Measurements from ENCODE around the gene ESPNL.

Gene ESPNL

DNA sequence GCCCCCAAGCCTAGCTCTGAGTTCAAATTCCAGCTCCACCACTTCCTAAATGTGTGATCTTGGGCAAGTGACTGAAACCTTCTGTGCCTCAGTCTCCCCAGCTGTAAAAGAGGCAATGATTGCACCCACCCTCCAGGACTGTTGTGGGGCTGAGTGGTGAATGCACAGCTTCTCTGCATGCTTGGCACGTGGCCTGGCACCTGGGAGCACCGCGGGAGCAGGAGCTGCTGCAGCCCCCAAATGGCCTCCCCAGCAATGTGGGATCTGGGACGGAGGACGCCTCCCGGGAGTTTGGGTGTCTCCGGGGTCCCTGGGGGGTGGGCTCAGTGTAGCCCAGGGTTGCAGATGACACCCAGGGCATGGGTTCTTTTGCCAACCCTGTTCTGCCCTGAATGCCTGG is 39.9 kb downstream of the ESPNL start:
- no peak for DNase-seq (ENCODE audit: low spot score)

DNA sequence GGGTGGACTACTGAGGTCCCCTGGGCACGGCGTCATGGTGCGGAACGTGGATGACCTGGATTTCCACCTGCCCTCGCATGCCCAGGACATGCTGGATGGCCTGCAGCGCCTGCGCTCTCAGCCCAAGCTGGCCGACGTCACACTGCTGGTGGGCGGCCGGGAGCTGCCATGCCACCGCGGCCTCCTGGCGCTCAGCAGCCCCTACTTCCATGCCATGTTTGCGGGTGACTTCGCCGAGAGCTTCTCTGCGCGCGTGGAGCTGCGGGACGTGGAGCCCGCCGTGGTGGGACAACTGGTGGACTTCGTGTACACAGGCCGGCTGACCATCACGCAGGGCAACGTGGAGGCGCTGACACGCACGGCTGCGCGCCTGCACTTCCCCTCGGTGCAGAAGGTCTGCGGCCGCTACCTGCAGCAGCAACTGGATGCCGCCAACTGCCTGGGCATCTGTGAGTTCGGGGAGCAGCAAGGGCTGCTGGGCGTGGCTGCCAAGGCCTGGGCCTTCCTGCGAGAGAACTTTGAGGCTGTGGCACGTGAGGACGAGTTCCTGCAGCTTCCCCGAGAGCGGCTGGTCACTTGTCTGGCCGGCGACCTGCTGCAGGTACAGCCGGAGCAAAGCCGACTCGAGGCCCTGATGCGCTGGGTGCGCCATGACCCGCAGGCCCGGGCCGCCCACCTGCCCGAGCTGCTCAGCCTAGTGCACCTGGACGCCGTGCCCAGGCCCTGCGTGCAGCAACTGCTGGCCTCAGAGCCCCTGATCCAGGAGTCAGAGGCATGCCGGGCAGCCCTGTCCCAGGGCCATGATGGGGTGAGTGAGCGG is 40.8 kb downstream of the ESPNL start:
- no peak for DNase-seq (ENCODE audit: low spot score)

DNA sequence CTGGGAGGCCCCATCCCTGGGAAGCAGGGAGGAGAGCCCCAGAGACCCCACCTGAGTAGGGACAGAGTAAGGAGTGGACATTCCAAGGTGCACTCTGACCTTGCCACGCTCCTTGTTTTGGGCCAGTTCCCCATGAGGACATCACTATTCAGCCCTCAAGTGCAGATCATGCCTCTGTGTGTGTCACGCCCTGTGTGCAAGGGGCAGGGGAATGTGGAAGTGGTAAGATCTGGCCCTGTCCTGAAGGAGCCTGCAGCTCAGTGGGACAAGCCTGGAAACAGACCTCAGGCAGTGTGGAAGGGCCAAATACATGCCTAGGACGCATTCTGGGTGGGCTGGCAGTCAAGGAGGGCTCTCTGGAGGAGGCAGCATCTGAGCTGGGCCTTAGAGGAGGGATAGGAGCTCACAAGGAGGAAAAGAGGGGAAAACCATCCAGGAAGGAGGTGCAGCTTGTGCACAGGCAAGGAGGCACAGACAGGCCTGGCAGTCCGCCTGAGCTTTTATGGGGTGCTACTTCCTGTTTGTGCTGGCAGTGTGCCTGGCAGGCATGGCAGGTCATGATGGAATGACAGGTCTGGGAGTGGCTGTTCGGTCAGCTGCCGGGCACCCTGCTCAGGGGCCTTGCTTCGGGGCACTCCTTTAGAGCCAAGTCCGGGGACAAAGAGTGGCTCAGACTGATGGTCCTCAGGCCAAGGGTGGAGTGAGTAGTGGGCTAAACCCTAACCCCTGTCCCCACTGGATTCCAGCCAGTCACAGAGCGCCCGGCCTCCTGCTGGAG is 41.6 kb downstream of the ESPNL start:
- no peak for DNase-seq (ENCODE audit: low spot score)

DNA sequence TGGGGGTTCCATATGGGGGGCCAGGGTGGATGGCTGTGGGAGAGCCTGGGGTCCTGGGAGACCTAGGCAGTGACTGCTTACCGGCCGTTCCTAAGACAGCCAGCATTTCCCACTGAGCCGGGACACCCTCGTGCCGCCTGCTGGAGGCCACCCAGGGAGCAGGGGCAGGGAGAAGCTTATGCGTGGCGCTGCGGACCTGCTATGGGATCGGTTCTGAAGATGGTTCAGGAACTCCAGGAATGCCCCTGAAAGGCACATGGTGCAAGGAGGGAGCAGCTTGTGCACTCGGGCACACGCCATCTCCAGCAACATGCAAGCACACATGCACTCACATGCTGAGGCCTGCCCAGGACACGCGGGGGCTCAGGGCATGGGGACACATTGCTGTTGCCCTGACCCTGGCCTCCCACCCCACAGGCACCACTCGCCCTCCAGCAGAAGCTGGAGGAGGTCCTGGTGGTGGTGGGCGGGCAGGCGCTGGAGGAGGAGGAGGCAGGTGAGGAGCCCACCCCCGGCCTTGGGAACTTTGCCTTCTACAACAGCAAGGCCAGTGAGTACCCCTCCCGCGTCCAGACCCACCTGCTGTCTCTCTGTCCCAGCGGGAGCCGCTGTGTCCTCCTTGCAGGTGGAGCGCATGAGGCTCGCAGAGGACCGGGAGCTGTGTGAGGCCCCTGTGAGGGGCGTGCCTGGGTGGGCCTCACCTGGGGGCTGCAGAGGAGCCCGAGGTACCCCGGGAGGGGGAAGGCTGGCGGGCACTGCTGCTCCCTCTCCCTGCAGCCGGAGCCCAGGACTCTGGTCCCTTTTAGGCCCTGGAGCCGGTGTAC is 42.5 kb downstream of the ESPNL start:
- DNase-seq (ENCODE audit: low spot score) = no peak

DNA sequence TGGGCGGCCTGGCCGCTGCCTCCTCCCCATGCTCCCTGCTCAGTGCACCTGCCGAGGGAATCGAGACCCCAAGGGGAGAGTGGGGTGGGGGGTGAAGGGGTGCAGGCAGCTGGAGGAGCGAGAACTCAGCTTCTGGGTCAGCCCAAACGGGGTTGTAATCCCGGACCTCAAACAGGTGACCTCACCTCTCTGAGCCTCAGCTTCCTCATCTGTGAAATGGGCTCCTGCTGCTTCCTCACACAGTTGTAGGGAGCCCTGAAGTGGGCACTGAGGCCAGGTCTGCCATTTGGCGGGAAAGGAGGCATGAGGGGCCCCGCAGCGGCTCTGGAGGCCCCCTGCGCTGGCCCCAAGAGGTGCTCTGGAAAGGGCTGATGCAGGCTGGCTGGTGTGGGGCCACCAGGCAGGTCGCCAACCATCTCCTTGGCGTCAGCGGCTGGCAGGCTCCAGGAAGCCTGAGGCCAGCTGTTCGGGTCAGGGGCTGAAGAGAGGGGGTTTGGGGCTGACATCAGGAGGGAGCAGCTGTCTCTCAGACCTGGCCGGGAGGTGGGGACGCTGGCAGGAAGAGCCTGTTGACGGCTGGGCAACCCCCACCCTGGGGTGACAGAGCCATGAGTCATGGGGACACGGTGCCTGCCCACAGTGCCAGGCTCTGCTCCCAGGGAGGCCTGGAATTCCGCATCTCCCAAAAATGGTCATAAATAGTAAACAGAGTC is 43.3 kb downstream of the ESPNL start:
- DNase-seq (ENCODE audit: low spot score) = no peak

DNA sequence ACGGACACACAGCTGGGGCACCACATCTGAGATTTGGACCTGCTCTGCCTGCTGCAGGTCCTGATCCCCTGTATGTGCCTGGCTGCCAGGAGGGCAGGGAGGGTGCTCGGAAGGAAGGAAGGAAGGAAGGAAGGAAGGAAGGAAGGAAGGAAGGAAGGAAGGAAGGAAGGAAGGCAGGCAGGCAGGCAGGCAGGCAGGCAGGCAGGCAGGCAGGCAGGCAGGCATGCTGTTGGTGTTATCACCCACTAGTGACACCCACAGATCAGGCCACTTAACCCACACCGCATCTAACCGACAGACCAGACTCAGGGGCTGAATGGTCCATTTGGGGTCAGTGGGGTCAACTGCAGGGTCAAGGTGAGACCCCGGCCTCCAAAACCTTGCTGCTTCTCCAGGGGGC is 44.1 kb downstream of the ESPNL start:
- DNase-seq (ENCODE audit: low spot score) = no peak

DNA sequence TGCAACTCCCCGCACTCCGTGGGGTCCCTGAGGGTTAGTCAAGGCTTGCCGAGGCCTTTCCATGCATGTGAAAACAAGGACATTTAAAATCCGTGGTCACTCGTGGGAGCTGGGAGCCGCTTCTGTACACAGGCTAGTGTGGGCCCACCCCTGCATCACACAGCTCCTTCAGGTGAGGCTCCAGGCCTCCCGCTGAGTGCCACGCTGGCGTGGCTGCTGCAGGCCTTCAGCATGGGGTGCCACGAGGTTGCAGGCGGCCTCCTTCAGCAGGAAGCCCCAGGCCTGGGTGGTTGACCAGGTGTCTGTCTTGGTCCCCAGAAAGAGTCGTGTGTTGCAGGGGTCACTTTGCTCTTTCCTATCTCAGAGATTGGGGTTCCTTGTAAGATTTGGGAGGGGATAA is 44.9 kb downstream of the ESPNL start:
- DNase-seq (ENCODE audit: low spot score) = no peak

DNA sequence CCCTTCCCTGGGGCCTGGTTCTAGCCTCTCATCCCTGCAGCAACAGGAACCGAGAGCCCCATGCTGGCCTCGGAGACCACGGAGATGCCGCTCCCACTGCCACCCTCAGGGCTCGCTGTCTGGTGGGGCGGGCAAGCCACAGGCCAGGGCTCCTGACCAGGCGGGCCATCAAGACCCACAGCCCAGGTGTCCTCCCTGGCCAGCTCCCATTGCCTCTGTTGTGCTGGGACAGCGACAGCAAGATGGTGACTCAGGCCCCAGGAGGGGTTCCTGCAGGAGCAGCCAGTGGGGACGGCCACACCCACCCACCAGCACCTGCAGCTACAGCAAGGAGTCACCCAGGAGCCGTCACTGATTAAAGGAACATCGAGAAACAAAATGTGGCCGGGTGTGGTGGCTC is 45.7 kb downstream of the ESPNL start:
- no peak for DNase-seq (ENCODE audit: low spot score)

DNA sequence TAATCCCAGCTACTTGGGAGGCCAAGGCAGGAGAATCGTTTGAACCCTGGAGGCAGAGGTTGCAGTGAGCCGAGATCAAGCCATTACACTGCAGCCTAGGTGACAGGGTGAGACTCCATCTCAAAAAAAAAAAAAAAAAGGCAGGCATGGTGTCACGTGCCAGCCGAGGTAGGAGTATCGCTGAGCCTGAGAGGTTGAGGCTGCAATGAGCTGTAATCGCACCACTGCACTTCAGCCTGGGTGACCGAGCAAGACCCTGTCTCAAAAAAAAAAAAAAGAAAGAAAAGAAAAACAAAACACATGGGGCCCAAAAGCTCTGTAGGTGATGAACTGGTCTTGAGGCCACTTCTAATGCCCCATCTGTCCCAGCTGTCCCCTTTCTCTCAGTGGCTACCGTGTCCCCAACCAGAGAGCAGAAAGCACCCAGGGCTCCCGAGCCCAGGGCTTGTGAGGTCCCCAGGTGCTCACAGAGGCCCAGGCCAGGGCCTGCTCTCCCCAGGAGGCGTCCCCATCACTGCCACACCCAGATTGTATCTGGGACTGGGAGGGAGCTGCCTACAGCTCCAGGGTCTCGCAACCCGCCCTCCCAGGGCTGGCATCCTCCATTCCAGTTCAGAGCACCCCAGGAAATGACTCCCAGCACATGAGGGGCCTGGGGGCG is 46.9 kb downstream of the ESPNL start:
- no peak for DNase-seq (ENCODE audit: low spot score)

DNA sequence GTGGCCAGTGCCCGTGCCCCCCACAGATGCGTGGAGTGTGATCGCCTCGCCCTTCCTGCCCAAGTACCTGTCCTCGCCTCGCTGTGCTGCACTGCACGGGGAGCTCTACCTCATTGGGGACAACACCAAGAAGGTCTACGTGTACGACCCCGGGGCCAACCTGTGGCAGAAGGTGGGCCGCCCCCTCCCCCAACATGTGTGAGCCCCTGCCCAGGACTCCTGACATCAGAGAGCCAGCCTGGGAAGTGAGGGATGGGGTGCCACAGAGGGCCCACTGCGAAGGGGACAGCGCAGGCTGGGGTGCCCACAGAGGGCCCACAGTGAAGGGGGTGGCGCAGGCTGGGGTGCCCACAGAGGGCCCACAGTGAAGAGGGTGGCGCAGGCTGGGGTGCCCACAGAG is 48.8 kb downstream of the ESPNL start:
- no peak for DNase-seq (ENCODE audit: low spot score)

DNA sequence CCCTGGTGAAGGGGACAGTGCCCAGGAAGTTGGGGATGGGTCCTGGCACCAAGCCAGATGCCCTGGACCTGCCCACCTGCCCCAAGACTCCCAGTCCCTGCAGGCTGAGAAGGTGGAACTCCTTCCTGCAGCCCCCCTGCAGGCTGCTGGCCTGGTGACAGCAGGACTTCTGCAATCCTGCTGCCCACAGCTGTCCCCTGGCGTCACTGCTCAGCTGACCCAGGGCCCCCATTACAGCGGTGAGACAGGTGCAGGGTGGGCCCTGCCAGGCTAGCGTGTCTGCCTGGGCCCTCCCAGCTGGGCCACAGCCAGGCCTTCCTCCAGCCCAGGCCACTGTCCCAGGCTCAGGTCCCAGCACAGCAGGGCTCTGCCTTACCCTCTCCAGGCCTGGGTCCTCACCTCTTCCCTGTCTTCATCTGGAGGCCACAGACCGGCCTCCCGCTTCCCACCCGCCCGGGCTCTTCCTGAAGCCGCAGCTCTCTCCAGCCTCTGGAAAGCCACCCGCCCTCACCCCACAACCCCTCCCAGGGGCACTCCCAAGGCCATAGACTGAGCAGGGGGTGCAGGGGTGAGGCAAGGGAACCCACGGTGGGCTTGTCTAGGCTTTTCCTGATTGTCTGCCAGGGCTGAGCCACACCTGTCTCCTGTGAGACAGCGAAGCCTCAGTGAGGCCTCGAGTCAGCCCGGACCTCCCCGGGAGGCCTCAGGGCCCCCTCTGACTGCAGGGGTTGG is 49.9 kb downstream of the ESPNL start:
- DNase-seq (ENCODE audit: low spot score) = no peak

DNA sequence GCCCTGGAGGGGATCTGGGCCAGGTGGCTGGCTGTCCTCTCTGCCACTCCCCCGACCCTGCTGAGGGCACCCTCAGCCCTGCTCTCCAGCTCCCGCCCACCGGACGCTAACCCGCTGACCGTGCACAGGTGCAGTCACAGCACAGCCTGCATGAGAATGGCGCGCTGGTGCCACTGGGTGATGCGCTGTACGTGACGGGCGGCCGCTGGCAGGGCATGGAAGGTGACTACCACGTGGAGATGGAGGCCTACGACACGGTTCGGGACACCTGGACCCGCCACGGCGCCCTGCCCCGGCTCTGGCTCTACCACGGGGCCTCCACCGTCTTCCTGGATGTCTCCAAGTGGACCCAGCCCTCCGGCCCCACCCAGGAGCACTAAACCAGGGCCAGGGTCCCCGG is 50.5 kb downstream of the ESPNL start:
- DNase-seq (ENCODE audit: low spot score) = no peak

DNA sequence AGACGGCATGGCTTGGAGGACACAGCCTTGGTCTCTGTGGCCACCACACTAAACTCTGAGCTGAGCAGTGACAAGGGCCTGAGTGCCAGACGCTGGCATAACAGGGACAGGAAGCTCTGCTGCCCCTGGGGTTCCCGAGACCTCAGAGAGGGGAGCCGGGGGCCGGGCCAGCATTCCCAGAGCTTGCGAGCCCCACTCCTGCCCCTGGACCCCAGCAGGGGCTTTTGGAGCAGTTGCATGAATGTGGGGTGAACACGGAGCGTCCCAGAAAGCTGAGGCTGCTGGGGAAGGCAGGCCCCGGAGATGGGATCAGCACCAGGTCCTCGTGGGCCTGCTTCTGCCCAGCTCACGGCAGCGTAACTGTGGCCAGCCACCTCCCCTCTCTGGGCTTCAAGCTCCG is 51.1 kb downstream of the ESPNL start:
- DNase-seq (ENCODE audit: low spot score) = no peak

DNA sequence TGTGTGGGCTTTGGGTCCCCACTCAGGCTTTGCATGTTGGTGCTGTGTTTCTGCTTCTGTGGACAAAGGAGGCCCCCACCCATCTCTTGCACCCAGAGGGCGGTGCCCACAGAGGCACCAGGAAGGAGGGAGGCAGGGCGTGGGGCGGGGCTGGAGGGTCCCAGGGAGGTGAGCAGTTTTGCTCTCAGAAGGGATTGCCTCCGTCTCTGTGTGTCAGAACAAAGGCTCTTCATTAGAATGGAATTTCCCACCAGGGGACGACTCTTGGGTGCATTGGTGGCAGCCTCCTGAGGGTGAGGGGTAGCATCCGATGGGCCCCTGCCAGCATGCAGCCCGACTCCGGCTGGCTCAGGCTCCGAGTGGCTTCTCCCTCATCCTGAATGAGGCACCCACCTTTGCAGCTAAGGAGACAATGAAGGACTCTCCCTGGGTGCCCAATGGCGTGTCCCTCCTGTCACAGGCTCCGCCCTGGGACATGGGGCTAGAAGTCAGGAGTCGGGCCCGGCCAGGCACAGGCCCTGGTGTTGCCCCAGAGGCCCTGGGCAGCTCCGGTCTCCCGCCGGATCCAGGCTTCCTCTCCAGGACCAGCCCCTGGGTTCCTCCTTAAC is 51.6 kb downstream of the ESPNL start:
- DNase-seq (ENCODE audit: low spot score) = peak; percentile 52

DNA sequence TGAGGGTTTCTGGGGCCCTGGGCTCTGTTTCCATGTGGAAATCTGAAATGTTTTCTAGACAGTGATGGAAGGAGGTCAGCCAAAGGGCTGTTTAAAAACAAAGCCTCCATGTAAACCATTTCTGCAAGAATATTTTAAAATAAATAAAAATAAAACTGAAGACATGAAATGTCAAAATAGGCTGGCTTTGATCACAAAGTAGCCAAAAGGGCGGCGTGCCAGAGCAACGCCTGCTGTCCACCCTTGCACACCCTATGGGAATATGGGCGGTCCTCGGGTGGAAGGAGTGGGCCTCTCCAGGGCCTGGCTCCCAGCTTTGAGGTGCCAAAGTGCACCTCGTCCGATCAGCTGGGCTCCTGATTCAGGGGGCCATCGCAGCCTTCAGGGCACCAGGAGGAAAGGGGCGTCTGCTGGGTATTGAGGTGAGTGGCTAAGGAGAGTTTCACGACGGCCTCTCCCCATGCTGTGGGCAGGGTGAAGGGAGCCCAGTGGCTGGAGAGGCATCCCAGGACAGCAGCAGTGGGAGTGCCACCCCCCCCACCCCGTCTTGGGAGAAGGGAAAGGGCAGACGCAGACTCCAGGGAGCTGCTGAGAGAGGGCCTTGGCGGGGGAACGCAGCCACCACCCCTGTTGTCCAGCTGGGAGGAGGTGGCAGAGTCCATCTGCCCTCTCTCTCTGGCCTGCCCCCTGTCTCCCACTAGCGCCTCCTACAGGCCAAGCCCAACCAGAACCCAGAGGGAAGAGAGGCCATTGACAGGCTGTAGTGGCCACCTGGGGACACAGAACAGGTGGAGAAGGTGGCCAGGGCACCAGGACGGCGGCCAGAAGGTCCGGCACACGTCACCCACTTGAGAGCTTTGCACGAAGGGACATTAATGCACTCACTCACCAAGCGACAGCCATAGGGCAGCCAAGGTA is 52.9 kb downstream of the ESPNL start:
- peak; percentile 46 for DNase-seq (ENCODE audit: low spot score)

DNA sequence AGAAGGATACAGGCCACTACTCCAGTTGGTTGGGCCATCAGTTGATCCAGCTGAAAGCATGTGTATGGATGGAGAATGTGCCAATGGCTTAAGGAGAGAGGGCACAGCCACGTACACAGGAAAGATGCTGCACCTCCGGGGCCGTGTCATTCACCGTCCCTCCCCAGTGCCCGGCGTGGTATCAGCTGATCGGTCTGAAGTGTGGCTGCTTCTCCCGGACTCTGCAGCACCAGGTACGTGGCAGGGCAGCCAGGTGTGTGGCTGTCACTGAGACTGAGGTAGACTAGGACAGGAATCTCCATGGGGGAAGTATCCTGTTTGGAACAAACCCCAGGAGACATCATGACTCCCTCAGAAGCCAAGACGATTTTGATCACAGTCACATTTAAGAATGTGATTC is 54.4 kb downstream of the ESPNL start:
- DNase-seq (ENCODE audit: low spot score) = no peak

DNA sequence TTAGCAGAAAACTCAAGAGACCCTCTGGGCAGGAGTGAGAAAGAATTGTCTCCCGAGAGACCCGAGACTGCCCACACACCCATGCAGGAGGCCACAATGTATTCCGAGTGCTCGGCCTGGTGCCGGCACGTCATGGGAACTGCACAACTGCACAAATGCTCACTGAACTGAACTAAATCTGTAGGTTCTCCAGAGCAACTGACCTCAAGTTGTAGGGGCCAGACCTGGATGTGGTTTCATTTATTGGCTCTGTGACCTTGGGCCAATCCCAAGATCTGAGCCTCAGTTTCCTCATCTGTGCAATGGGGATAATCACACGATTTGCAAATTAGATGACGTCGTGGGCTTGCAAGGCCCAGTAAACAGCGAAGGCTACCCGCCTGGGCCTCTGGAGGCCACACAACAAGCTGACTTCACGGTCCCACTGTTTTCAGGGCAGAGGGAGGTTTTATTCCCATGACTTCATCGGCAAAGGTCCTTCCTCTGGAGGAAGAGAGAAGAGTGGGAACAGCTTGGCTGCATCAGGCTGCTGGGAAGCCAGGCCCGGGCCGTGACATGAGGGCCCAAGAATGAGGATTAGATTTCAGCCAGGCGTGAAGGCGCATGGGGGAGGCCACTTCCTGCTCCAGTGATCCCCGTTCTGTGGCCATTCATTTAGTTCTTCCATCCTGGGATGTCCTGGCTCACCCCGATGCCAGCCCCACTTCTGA is 55.1 kb downstream of the ESPNL start:
- peak; percentile 49 for DNase-seq (ENCODE audit: low spot score)

All from iPS-NIHi11 (cell line).